Measurements from ENCODE around the gene GNAT2. TPM values are rescaled to one million over a fixed set of nuclear protein-coding genes. Genes with fewer than 3 reads are reported as not detected.

Gene GNAT2
- total RNA-seq, 4 donors from 2014 or later, result not detected

- ATAC-seq (no peak), DNase-seq (no peak)
- in situ Hi-C loops (cut with MboI; ENCODE audit: low sequenced_read_pairs in 4 of 4) (no loop called here), intact Hi-C loops (cut with DNase I; ENCODE audit: low total_unique reads) (no loop called here)
- Histone ChIP-seq H3K9me3 (no peaks in the 10 kb centered on the region), H3K4me3 (no peak overlapping the region), H3K27ac (no peak overlapping the region), H3K4me1 (peaks cover 69% of the 10 kb centered on the region in 2 donors), H3K36me3 (no peaks in the 10 kb centered on the region), H3K27me3 (no peaks in the 10 kb centered on the region)
- TF ChIP-seq CTCF (IDR thresholded peaks at IDR 0.05 in 4 of 5, conservative IDR thresholded peaks at IDR 0.05 in 1 of 5) (no peak), POLR2A (IDR thresholded peaks at IDR 0.05) (no peak)
These were observed 59.4 kb downstream of the GNAT2 start for GRCh38 chr1:109559995-109560394.

GRCh38 chr1:109557520-109557919 lies 61.9 kb downstream of the GNAT2 start:
- intact Hi-C loops (cut with DNase I; ENCODE audit: low total_unique reads), result no loop called here
- ATAC-seq, result no peak
- no peaks in the 10 kb centered on the region for H3K36me3 ChIP-seq
- no peak overlapping the region for H3K27ac ChIP-seq
- H3K4me3 ChIP-seq, result no peak overlapping the region
- H3K4me1 ChIP-seq, result peaks cover 45 to 50% of the 10 kb centered on the region in 2 donors
- H3K9me3 ChIP-seq, result no peaks in the 10 kb centered on the region
- H3K27me3 ChIP-seq, result no peaks in the 10 kb centered on the region
- in situ Hi-C loops (cut with MboI; ENCODE audit: low sequenced_read_pairs in 4 of 4), result no loop called here
- no peak for DNase-seq
- TF ChIP-seq POLR2A (IDR thresholded peaks at IDR 0.05) (no peak), CTCF (IDR thresholded peaks at IDR 0.05 in 4 of 5, conservative IDR thresholded peaks at IDR 0.05 in 1 of 5) (no peak)

GRCh38 chr1:109556563-109556962 lies 62.9 kb downstream of the GNAT2 start:
- peaks cover 38 to 51% of the 10 kb centered on the region in 2 donors for H3K4me1 ChIP-seq
- no peak overlapping the region for H3K27ac ChIP-seq
- intact Hi-C loops (cut with DNase I; ENCODE audit: low total_unique reads), result no loop called here
- DNase-seq (no peak), ATAC-seq (no peak)
- no peaks in the 10 kb centered on the region for H3K27me3 ChIP-seq
- H3K36me3 ChIP-seq, result no peaks in the 10 kb centered on the region
- no peaks in the 10 kb centered on the region for H3K9me3 ChIP-seq
- no peak overlapping the region for H3K4me3 ChIP-seq
- TF ChIP-seq POLR2A (IDR thresholded peaks at IDR 0.05) (no peak), CTCF (IDR thresholded peaks at IDR 0.05 in 4 of 5, conservative IDR thresholded peaks at IDR 0.05 in 1 of 5) (no peak)
- in situ Hi-C loops (cut with MboI; ENCODE audit: low sequenced_read_pairs in 4 of 4), result no loop called here

MicroRNAs within 50 kb of the gene (microRNA counts, 767-probe panel; counts per million panel counts)
- 6,768 to 8,029 counts per million in 2 donors for microRNA hsa-miR-197-3p

Other genes starting within 250 kb of the GNAT2 start
- 100 to 1,000 TPM in 3 of 4 donors, 10 to 100 TPM in 1; 93.7 to 226 (median 190) TPM for gene SORT1, start 221.7 kb downstream of the GNAT2 start, total RNA-seq
- 10 to 100 TPM; 63.5 to 82.5 (median 78.2) TPM for gene PSMA5, start 193.2 kb downstream of the GNAT2 start, total RNA-seq
- gene SYPL2, start 153.1 kb downstream of the GNAT2 start, total RNA-seq, result 100 to 1,000 TPM in 1 of 4 donors, 10 to 100 TPM in 3; 15.7 to 127 (median 83.7) TPM
- 10 to 100 TPM in 1 of 4 donors, 1 to 10 TPM in 3; 2.1 to 12.1 (median 6.5) TPM for gene ATXN7L2, start 135.7 kb downstream of the GNAT2 start, total RNA-seq
- 1 to 10 TPM; 3.1 to 8.0 (median 3.9) TPM for gene CYB561D1, start 125.5 kb downstream of the GNAT2 start, total RNA-seq
- 10 to 100 TPM in 3 of 4 donors, 1 to 10 TPM in 1; 8.6 to 20.9 (median 15.1) TPM for gene AMIGO1, start 109.9 kb downstream of the GNAT2 start, total RNA-seq
- gene GPR61, start 79.7 kb downstream of the GNAT2 start, total RNA-seq, result not detected
- 1 to 10 TPM in 3 of 4 donors, under 1 TPM in 1; 0.90 to 2.5 (median 1.8) TPM for gene GNAI3, start 71.0 kb downstream of the GNAT2 start, total RNA-seq
- 10 to 100 TPM in 2 of 4 donors, 1 to 10 TPM in 2; 5.3 to 19.4 (median 10.4) TPM for gene AMPD2, start 221 bp upstream of the GNAT2 start, total RNA-seq
- 10 to 100 TPM; 18.1 to 28.9 (median 25.0) TPM for gene GSTM4, start 36.5 kb upstream of the GNAT2 start, total RNA-seq
- 10 to 100 TPM; 29.2 to 41.4 (median 39.0) TPM for gene GSTM2, start 48.4 kb upstream of the GNAT2 start, total RNA-seq
- gene GSTM1, start 68.2 kb upstream of the GNAT2 start, total RNA-seq, result 10 to 100 TPM in 1 of 4 donors, not detected in 3; 30.3 TPM
- 1 to 10 TPM in 1 of 4 donors, under 1 TPM in 3; 0.15 to 1.9 (median 0.63) TPM for gene GSTM5, start 92.6 kb upstream of the GNAT2 start, total RNA-seq
- gene GSTM3, start 121.4 kb upstream of the GNAT2 start, total RNA-seq, result 10 to 100 TPM; 54.2 to 85.6 (median 71.8) TPM
- 1 to 10 TPM in 1 of 4 donors, not detected in 3; 1.4 TPM for gene EPS8L3, start 144.3 kb upstream of the GNAT2 start, total RNA-seq